Left ventricle myocardium superior (tissue), 1 donor: Measurements from ENCODE around the gene HK3. TPM values are rescaled to one million over a fixed set of nuclear protein-coding genes. Genes with fewer than 3 reads are reported as not detected.

Experiments used
- ATAC-seq: fragments of 200-7000 bp; cut with Tn5 transposase; one replicate; pipeline ENCODE4 v1.9.1; 2020; ENCODE audit warnings: mild to moderate bottlenecking, moderate library complexity
- DNase-seq: peaks from one replicate; pipeline ENCODE4 v3.0.0-alpha.2; 2020
- intact Hi-C: fragments of 100-400 bp; cut with micrococcal nuclease; formaldehyde crosslinking; loops from one replicate; pipeline ENCODE4 v1.11.0; 2022
- total RNA-seq: library from RNA; stranded (reverse); fragmentation: NEBNext Ultra II Directional; extraction: Animal tissue kit (Norgen Biotek cat#: 25700); gene quantifications from one replicate; pipeline ENCODE4 v1.2.1, GENCODE V29; 2021
- donor health status: DM: no; HTN: yes; CAD: no; lungs with severe emphysema.

The HK3 gene
- total RNA-seq, 1 donor from 2014 or later, result 3.7 TPM

- DNase-seq, result no peak
- ATAC-seq, result no peak
- intact Hi-C loops, result no loop called here
Measured at GRCh38 chr5:176857216-176857893, 41.8 kb downstream of the HK3 start.

- ATAC-seq, result no peak
- intact Hi-C loops, result no loop called here
Measured at GRCh38 chr5:176856746-176857145, 42.4 kb downstream of the HK3 start.

GRCh38 chr5:176855598-176855997, 43.5 kb downstream of the HK3 start:
- ATAC-seq (no peak), DNase-seq (no peak)
- intact Hi-C loops, result no loop called here

More at GRCh38 chr5:176856746-176857145, 42.4 kb downstream of the HK3 start:
- DNase-seq, result no peak

GRCh38 chr5:176854164-176854563, 45.0 kb downstream of the HK3 start:
- ATAC-seq, result no peak
- intact Hi-C loops, result no loop called here
- DNase-seq, result no peak

GRCh38 chr5:176853151-176853778, 45.9 kb downstream of the HK3 start:
- DNase-seq (no peak), ATAC-seq (no peak)
- intact Hi-C loops, result no loop called here

- ATAC-seq (no peak), DNase-seq (no peak)
- intact Hi-C loops, result no loop called here
Measured at GRCh38 chr5:176851871-176852658, 47.1 kb downstream of the HK3 start.

GRCh38 chr5:176851380-176851779, 47.8 kb downstream of the HK3 start:
- DNase-seq (no peak), ATAC-seq (no peak)
- intact Hi-C loops, result no loop called here

- DNase-seq (no peak), ATAC-seq (no peak)
- intact Hi-C loops, result no loop called here
Measured at GRCh38 chr5:176850371-176851245, 48.5 kb downstream of the HK3 start.

GRCh38 chr5:176849611-176850227, 49.4 kb downstream of the HK3 start:
- ATAC-seq, result no peak
- intact Hi-C loops, result no loop called here
- no peak for DNase-seq

- intact Hi-C loops, result no loop called here
- DNase-seq, result no peak
- ATAC-seq, result no peak
Measured at GRCh38 chr5:176848651-176849050, 50.5 kb downstream of the HK3 start.

- DNase-seq, result no peak
- ATAC-seq, result no peak
- intact Hi-C loops, result no loop called here
Measured at GRCh38 chr5:176847726-176848290, 51.3 kb downstream of the HK3 start.

GRCh38 chr5:176847148-176847547, 52.0 kb downstream of the HK3 start:
- intact Hi-C loops, result no loop called here
- DNase-seq, result no peak

GRCh38 chr5:176846335-176847140, 52.6 kb downstream of the HK3 start:
- no peak for DNase-seq
- intact Hi-C loops, result no loop called here
- ATAC-seq, result no peak

More at GRCh38 chr5:176847148-176847547, 52.0 kb downstream of the HK3 start:
- no peak for ATAC-seq

- intact Hi-C loops, result no loop called here
- no peak for DNase-seq
- ATAC-seq, result no peak
Measured at GRCh38 chr5:176845392-176845713, 53.8 kb downstream of the HK3 start.

GRCh38 chr5:176844706-176845391, 54.3 kb downstream of the HK3 start:
- no peak for DNase-seq
- intact Hi-C loops, result no loop called here
- no peak for ATAC-seq

GRCh38 chr5:176844281-176844680, 54.9 kb downstream of the HK3 start:
- ATAC-seq (no peak), DNase-seq (no peak)
- intact Hi-C loops, result no loop called here

- ATAC-seq, result no peak
- intact Hi-C loops, result no loop called here
- DNase-seq, result no peak
Measured at GRCh38 chr5:176843673-176844072, 55.5 kb downstream of the HK3 start.
